Measurements from ENCODE around the gene MXRA5.

The MXRA5 gene

DNA sequence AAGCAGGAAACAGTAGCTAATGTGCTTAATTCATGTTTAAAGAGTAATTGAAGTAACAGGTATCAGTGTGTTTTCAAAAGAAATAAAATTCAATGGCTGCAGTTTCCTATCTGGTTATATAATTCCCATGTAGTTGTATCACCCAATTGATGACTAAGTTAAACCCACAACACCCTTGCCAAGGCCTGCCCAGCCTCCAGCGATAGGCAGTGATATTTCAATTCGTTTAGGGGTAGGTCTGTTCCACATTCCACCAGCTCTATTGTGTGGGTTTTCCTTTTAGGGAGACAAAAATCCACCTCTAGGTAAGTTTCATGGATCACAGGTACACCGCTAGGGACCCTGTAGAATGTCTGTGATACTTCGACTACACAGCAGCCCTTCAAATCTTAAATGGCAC lies 24.7 kb upstream of the MXRA5 start:
- no peak for TF ChIP-seq ZNF70 (CRISPR knock-in tag; IDR thresholded peaks at IDR 0.05)
- TF ChIP-seq TCF4 (CRISPR knock-in tag; IDR thresholded peaks at IDR 0.05; ENCODE audit: borderline replicate concordance): no peak
- no peak for TF ChIP-seq ZFP30 (CRISPR knock-in tag; IDR thresholded peaks at IDR 0.05)
- TF ChIP-seq OSR1 (CRISPR knock-in tag; IDR thresholded peaks at IDR 0.05): no peak
- TF ChIP-seq, protein P1, sequence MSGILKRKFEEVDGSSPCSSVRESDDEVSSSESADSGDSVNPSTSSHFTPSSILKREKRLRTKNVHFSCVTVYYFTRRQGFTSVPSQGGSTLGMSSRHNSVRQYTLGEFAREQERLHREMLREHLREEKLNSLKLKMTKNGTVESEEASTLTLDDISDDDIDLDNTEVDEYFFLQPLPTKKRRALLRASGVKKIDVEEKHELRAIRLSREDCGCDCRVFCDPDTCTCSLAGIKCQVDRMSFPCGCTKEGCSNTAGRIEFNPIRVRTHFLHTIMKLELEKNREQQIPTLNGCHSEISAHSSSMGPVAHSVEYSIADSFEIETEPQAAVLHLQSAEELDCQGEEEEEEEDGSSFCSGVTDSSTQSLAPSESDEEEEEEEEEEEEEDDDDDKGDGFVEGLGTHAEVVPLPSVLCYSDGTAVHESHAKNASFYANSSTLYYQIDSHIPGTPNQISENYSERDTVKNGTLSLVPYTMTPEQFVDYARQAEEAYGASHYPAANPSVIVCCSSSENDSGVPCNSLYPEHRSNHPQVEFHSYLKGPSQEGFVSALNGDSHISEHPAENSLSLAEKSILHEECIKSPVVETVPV (CRISPR knock-in tag; IDR thresholded peaks at IDR 0.05): no peak
- TF ChIP-seq CSDC2 (CRISPR knock-in tag; IDR thresholded peaks at IDR 0.05): no peak
- no peak for TF ChIP-seq SNAI2 (CRISPR knock-in tag; IDR thresholded peaks at IDR 0.05)
- no peak for TF ChIP-seq ZNF8 (CRISPR knock-in tag; IDR thresholded peaks at IDR 0.05)
- no peak for ATAC-seq

- TF ChIP-seq, protein P2, sequence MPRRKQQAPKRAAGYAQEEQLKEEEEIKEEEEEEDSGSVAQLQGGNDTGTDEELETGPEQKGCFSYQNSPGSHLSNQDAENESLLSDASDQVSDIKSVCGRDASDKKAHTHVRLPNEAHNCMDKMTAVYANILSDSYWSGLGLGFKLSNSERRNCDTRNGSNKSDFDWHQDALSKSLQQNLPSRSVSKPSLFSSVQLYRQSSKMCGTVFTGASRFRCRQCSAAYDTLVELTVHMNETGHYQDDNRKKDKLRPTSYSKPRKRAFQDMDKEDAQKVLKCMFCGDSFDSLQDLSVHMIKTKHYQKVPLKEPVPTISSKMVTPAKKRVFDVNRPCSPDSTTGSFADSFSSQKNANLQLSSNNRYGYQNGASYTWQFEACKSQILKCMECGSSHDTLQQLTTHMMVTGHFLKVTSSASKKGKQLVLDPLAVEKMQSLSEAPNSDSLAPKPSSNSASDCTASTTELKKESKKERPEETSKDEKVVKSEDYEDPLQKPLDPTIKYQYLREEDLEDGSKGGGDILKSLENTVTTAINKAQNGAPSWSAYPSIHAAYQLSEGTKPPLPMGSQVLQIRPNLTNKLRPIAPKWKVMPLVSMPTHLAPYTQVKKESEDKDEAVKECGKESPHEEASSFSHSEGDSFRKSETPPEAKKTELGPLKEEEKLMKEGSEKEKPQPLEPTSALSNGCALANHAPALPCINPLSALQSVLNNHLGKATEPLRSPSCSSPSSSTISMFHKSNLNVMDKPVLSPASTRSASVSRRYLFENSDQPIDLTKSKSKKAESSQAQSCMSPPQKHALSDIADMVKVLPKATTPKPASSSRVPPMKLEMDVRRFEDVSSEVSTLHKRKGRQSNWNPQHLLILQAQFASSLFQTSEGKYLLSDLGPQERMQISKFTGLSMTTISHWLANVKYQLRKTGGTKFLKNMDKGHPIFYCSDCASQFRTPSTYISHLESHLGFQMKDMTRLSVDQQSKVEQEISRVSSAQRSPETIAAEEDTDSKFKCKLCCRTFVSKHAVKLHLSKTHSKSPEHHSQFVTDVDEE (CRISPR knock-in tag; IDR thresholded peaks at IDR 0.05): no peak
- TF ChIP-seq OSR1 (CRISPR knock-in tag; IDR thresholded peaks at IDR 0.05) (no peak), ZFP3 (CRISPR knock-in tag; IDR thresholded peaks at IDR 0.05) (no peak), ARNTL (CRISPR knock-in tag; IDR thresholded peaks at IDR 0.05; ENCODE audit: borderline replicate concordance, low read depth) (no peak), PPARA (CRISPR knock-in tag; IDR thresholded peaks at IDR 0.05; ENCODE audit: borderline replicate concordance) (no peak), ZNF565 (CRISPR knock-in tag; conservative IDR thresholded peaks at IDR 0.05; ENCODE audit: low read depth) (no peak), ESRRG (CRISPR knock-in tag; IDR thresholded peaks at IDR 0.05) (no peak), ISL1 (CRISPR knock-in tag; IDR thresholded peaks at IDR 0.05) (no peak), SNAI2 (CRISPR knock-in tag; IDR thresholded peaks at IDR 0.05) (no peak)
- no peak for ATAC-seq
These were observed 24.2 kb upstream of the MXRA5 start for GRCh38 chrX:3370656-3371055.

DNA sequence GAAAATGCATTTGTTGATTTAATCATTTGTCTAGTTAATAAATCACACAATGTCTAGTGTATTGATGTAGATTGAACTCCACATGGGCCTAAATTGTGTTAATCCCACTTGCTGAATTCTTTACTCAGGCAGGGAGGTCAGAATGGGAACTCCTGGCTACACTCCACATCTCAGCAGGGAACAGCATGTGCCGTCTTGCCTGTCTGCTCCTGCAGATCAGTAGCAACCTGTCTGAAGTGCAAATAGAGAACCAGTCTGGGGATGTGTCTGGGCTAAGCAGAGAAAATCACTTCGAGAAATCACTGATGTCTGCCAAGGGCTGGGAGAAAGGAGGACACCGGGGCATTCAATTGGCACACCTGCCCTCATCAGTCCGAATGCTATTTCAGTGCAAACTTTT lies 16.5 kb upstream of the MXRA5 start:
- TF ChIP-seq ESRRG (CRISPR knock-in tag; IDR thresholded peaks at IDR 0.05) (no peak), CSDC2 (CRISPR knock-in tag; IDR thresholded peaks at IDR 0.05) (no peak), GLIS3 (CRISPR knock-in tag; IDR thresholded peaks at IDR 0.05) (no peak), TOX (CRISPR knock-in tag; IDR thresholded peaks at IDR 0.05; ENCODE audit: borderline replicate concordance) (no peak), ZFP30 (CRISPR knock-in tag; IDR thresholded peaks at IDR 0.05) (no peak), PATZ1 (CRISPR knock-in tag; IDR thresholded peaks at IDR 0.05; ENCODE audit: borderline replicate concordance) (no peak), POU6F1 (CRISPR knock-in tag; IDR thresholded peaks at IDR 0.05; ENCODE audit: borderline replicate concordance, low read depth) (no peak), PPARA (CRISPR knock-in tag; IDR thresholded peaks at IDR 0.05; ENCODE audit: borderline replicate concordance) (no peak), SNAI2 (CRISPR knock-in tag; IDR thresholded peaks at IDR 0.05) (no peak), TCF4 (CRISPR knock-in tag; IDR thresholded peaks at IDR 0.05; ENCODE audit: borderline replicate concordance) (no peak), ZC3H10 (CRISPR knock-in tag; IDR thresholded peaks at IDR 0.05) (no peak)
- TF ChIP-seq, protein P2 (CRISPR knock-in tag; IDR thresholded peaks at IDR 0.05): no peak
- TF ChIP-seq, protein P1 (CRISPR knock-in tag; IDR thresholded peaks at IDR 0.05): no peak
- TF ChIP-seq, protein P3, sequence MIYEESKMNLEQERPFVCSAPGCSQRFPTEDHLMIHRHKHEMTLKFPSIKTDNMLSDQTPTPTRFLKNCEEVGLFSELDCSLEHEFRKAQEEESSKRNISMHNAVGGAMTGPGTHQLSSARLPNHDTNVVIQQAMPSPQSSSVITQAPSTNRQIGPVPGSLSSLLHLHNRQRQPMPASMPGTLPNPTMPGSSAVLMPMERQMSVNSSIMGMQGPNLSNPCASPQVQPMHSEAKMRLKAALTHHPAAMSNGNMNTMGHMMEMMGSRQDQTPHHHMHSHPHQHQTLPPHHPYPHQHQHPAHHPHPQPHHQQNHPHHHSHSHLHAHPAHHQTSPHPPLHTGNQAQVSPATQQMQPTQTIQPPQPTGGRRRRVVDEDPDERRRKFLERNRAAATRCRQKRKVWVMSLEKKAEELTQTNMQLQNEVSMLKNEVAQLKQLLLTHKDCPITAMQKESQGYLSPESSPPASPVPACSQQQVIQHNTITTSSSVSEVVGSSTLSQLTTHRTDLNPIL (CRISPR knock-in tag; IDR thresholded peaks at IDR 0.05; ENCODE audit: low read depth): no peak
- ATAC-seq: no peak
